Lung (tissue), 12 donors: Measurements from ENCODE around the gene CD34. TPM values are rescaled to one million over a fixed set of nuclear protein-coding genes. Genes with fewer than 3 reads are reported as not detected.

Source experiments
- ATAC-seq: fragments of 200-7000 bp; cut with Tn5 transposase; one replicate; pipeline ENCODE4 v1.9.1; 2020; ENCODE audit warnings: moderate number of reproducible peaks; ENCODE audit not compliant: insufficient read depth, low FRiP score
- DNase-seq, 3 donors: peaks; one replicate each; pipeline ENCODE4 v3.0.0-alpha.2; 2013 to 2017
- H3K27ac ChIP-seq, 2 donors: one replicate each; pipeline ENCODE4 v1.5.1; 2013; ENCODE audit warnings: mild to moderate bottlenecking in 2 of 2, moderate library complexity in 2 of 2, control low read depth in 1 of 2, inconsistent platforms in 1 of 2, low read depth in 1 of 2, low read length in 1 of 2
- H3K27me3 ChIP-seq, 3 donors: one replicate each; pipeline ENCODE4 v1.5.1; 2013; ENCODE audit warnings: low read length in 2 of 3; ENCODE audit not compliant: control insufficient read depth in 3 of 3, insufficient read depth in 3 of 3
- H3K36me3 ChIP-seq, 4 donors: one replicate each; pipeline ENCODE4 v1.5.1; 2013; ENCODE audit warnings: low read length in 4 of 4, mild to moderate bottlenecking in 1 of 4, moderate library complexity in 1 of 4; ENCODE audit not compliant: control insufficient read depth in 4 of 4, insufficient read depth in 4 of 4
- H3K4me1 ChIP-seq, 5 donors: one replicate each; pipeline ENCODE4 v1.5.1; 2013; ENCODE audit warnings: low read length in 5 of 5, mild to moderate bottlenecking in 2 of 5, moderate library complexity in 1 of 5; ENCODE audit not compliant: control insufficient read depth in 5 of 5, insufficient read depth in 5 of 5
- H3K4me3 ChIP-seq: one replicate; pipeline ENCODE4 v1.5.1; 2013; ENCODE audit warnings: mild to moderate bottlenecking, control low read depth, moderate library complexity
- H3K9ac ChIP-seq, 2 donors: one replicate each; pipeline ENCODE4 v1.5.1; 2013; ENCODE audit warnings: low read length in 2 of 2, control low read depth in 1 of 2; ENCODE audit not compliant: insufficient read depth in 1 of 2
- H3K9me3 ChIP-seq, 4 donors: one replicate each; pipeline ENCODE4 v1.5.1; 2013; ENCODE audit warnings: low read length in 3 of 4, mild to moderate bottlenecking in 1 of 4, moderate library complexity in 1 of 4; ENCODE audit not compliant: control insufficient read depth in 4 of 4, insufficient read depth in 3 of 4
- CTCF ChIP-seq: IDR thresholded peaks from 2 replicates; pipeline ENCODE4 v1.5.1; 2012; ENCODE audit warnings: mild to moderate bottlenecking; ENCODE audit errors: control extremely low read depth, extremely low read depth
- WGBS, 2 donors: extraction: QIAGEN DNeasy Blood & Tissue Kit; methylation state at CpG; one replicate each; pipeline ENCODE4 v1.1.7; 2013; 5-methylcytosine and 5-hydroxymethylcytosine counted together
- polyA plus RNA-seq, 2 donors: library from polyadenylated mRNA; stranded (reverse); fragments of 200-250 nt; gene quantifications; one replicate each; pipeline ENCODE4 v1.2.1, GENCODE V29; 2013
- total RNA-seq, 2 donors: library from RNA; depleted of rRNA in 1 of 2; stranded (reverse); fragments of >200 nt in 1 of 2; gene quantifications; one replicate each; pipeline ENCODE4 v1.2.1, GENCODE V29; 2014 to 2021
- donor health status: control.
- donor health status: control.
- donor health status: Bipolar disorder and iron deficiency.
- donor health status: healthy.
- donor health status: DM: yes; HTN: yes; CAD: no.

The CD34 gene
- total and polyA plus RNA-seq, 4 donors: 23.6 to 81.9 (median 37.1) TPM

- Histone ChIP-seq H3K4me3 (peak overlapping the region; percentile 85), H3K4me1 (peaks cover 2 to 27% (median 11%) of the 10 kb centered on the region in 5 donors), H3K9ac (peak overlapping the region in 1 of 2 donors; percentile 60), H3K27ac (peak overlapping the region; percentile 92 to 95), H3K9me3 (no peaks in the 10 kb centered on the region), H3K36me3 (peaks cover 0 to 5% (median 0%) of the 10 kb centered on the region in 4 donors), H3K27me3 (no peaks in the 10 kb centered on the region)
- ATAC-seq (no peak), DNase-seq (peak; percentile 26 to 64 (median 45))
- WGBS, 2 donors: 0 to 2% methylated on average over 16 to 24 of the region's 24 CpGs
- no peak for TF ChIP-seq CTCF
Measured at GRCh38 chr1:207868251-207868773, 42.6 kb downstream of the CD34 start.

GRCh38 chr1:207867136-207868109 lies 43.5 kb downstream of the CD34 start:
- no peaks in the 10 kb centered on the region for H3K27me3 ChIP-seq
- DNase-seq (peak in 1 of 3 donors; percentile 16), ATAC-seq (no peak)
- H3K4me1 ChIP-seq: peaks cover 2 to 20% (median 14%) of the 10 kb centered on the region in 5 donors
- no peaks in the 10 kb centered on the region for H3K9me3 ChIP-seq
- peak overlapping the region; percentile 92 to 95 for H3K27ac ChIP-seq
- peak overlapping the region in 1 of 2 donors; percentile 60 for H3K9ac ChIP-seq
- peak overlapping the region; percentile 85 for H3K4me3 ChIP-seq
- WGBS, 2 donors: 35 to 51% methylated on average over 19 of the region's 19 CpGs
- H3K36me3 ChIP-seq: peaks cover 0 to 7% (median 0%) of the 10 kb centered on the region in 4 donors
- no peak for TF ChIP-seq CTCF

- TF ChIP-seq CTCF: no peak
- Histone ChIP-seq H3K27ac (peak overlapping the region; percentile 92 to 95), H3K4me3 (no peak overlapping the region), H3K4me1 (peaks cover 2 to 24% (median 17%) of the 10 kb centered on the region in 5 donors), H3K9me3 (no peaks in the 10 kb centered on the region), H3K9ac (no peak overlapping the region), H3K27me3 (no peaks in the 10 kb centered on the region), H3K36me3 (peaks cover 0 to 10% (median 0%) of the 10 kb centered on the region in 4 donors)
- no peak for ATAC-seq
- peak in 2 of 3 donors; percentile 36 to 43 for DNase-seq
- WGBS, 2 donors: 32 to 49% methylated on average over 9 of the region's 9 CpGs
Measured at GRCh38 chr1:207866471-207867135, 44.3 kb downstream of the CD34 start.
